HepG2 (cell line): ENCODE data around the gene RABGAP1L.

Experiments
- ARID2 ChIP-seq: sonication (generic); formaldehyde crosslinking; IDR thresholded peaks from 2 replicates; pipeline ENCODE4 v1.8.1; 2022; ENCODE audit warnings: mild to moderate bottlenecking, missing genetic modification reagents, borderline replicate concordance
- BRF2 ChIP-seq: sonication (generic); formaldehyde crosslinking; IDR thresholded peaks from 2 replicates; pipeline ENCODE4 v1.8.1; 2022; ENCODE audit warnings: mild to moderate bottlenecking, missing genetic modification reagents
- FOXO1 ChIP-seq: sonication (generic); formaldehyde crosslinking; IDR thresholded peaks from 2 replicates; pipeline ENCODE4 v1.4.0; 2020; ENCODE audit warnings: missing genetic modification reagents
- MAFK ChIP-seq, 2 experiments: IDR thresholded peaks in 1 of 2; conservative IDR thresholded peaks in 1 of 2; 2 replicates each; pipeline ENCODE4 v1.6.1; 2011; ENCODE audit warnings: improper control_type of control experiment in 2 of 2, low read length in 2 of 2
- SIN3A ChIP-seq: IDR thresholded peaks from 2 replicates; pipeline ENCODE4 v1.6.1; 2011; ENCODE audit warnings: low read depth, mild to moderate bottlenecking, control low read depth, low read length, borderline replicate concordance
- SMAD1 ChIP-seq: sonication (generic); formaldehyde crosslinking; IDR thresholded peaks from 2 replicates; pipeline ENCODE4 v1.4.0; 2020; ENCODE audit warnings: missing genetic modification reagents, low read depth, mild to moderate bottlenecking, borderline replicate concordance
- YEATS2 ChIP-seq: sonication (generic); formaldehyde crosslinking; IDR thresholded peaks from 2 replicates; pipeline ENCODE4 v1.4.0; 2020; ENCODE audit warnings: missing genetic modification reagents, borderline replicate concordance
- ZNF629 ChIP-seq: sonication (generic); formaldehyde crosslinking; conservative IDR thresholded peaks from 2 replicates; pipeline ENCODE4 v1.5.0; 2020; ENCODE audit warnings: missing genetic modification reagents
- ZNF747 ChIP-seq: sonication (generic); formaldehyde crosslinking; IDR thresholded peaks from 2 replicates; pipeline ENCODE4 v1.8.1; 2023; ENCODE audit warnings: missing genetic modification reagents, mild to moderate bottlenecking, borderline replicate concordance
- TF ChIP-seq, protein P1 (sequence below): sonication (generic); formaldehyde crosslinking; IDR thresholded peaks from 2 replicates; pipeline ENCODE4 v1.5.0; 2020; ENCODE audit warnings: mild to moderate bottlenecking, missing genetic modification reagents, moderate library complexity
- TF ChIP-seq, protein P2 (sequence below): sonication (generic); formaldehyde crosslinking; IDR thresholded peaks from 2 replicates; pipeline ENCODE4 v1.4.0; 2020; ENCODE audit warnings: missing genetic modification reagents
- TF ChIP-seq, protein P3 (sequence below): sonication (generic); formaldehyde crosslinking; IDR thresholded peaks from 2 replicates; pipeline ENCODE4 v1.4.0; 2020; ENCODE audit warnings: missing genetic modification reagents

- TF ChIP-seq ZNF747 (no peak), ZNF629 (CRISPR knock-in tag) (no peak), SIN3A (no peak), MAFK (conservative IDR thresholded peaks at IDR 0.05 in 1 of 2, IDR thresholded peaks at IDR 0.05 in 1 of 2; ENCODE audit: low read length in 2 of 2) (no peak), BRF2 (no peak), YEATS2 (CRISPR knock-in tag) (no peak), FOXO1 (no peak), ARID2 (CRISPR knock-in tag) (no peak), SMAD1 (CRISPR knock-in tag) (no peak)
- TF ChIP-seq, protein P1, sequence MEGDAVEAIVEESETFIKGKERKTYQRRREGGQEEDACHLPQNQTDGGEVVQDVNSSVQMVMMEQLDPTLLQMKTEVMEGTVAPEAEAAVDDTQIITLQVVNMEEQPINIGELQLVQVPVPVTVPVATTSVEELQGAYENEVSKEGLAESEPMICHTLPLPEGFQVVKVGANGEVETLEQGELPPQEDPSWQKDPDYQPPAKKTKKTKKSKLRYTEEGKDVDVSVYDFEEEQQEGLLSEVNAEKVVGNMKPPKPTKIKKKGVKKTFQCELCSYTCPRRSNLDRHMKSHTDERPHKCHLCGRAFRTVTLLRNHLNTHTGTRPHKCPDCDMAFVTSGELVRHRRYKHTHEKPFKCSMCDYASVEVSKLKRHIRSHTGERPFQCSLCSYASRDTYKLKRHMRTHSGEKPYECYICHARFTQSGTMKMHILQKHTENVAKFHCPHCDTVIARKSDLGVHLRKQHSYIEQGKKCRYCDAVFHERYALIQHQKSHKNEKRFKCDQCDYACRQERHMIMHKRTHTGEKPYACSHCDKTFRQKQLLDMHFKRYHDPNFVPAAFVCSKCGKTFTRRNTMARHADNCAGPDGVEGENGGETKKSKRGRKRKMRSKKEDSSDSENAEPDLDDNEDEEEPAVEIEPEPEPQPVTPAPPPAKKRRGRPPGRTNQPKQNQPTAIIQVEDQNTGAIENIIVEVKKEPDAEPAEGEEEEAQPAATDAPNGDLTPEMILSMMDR (CRISPR knock-in tag), result no peak
- TF ChIP-seq, protein P2, sequence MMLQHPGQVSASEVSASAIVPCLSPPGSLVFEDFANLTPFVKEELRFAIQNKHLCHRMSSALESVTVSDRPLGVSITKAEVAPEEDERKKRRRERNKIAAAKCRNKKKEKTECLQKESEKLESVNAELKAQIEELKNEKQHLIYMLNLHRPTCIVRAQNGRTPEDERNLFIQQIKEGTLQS, result no peak
- TF ChIP-seq, protein P3, sequence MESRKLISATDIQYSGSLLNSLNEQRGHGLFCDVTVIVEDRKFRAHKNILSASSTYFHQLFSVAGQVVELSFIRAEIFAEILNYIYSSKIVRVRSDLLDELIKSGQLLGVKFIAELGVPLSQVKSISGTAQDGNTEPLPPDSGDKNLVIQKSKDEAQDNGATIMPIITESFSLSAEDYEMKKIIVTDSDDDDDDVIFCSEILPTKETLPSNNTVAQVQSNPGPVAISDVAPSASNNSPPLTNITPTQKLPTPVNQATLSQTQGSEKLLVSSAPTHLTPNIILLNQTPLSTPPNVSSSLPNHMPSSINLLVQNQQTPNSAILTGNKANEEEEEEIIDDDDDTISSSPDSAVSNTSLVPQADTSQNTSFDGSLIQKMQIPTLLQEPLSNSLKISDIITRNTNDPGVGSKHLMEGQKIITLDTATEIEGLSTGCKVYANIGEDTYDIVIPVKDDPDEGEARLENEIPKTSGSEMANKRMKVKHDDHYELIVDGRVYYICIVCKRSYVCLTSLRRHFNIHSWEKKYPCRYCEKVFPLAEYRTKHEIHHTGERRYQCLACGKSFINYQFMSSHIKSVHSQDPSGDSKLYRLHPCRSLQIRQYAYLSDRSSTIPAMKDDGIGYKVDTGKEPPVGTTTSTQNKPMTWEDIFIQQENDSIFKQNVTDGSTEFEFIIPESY (CRISPR knock-in tag), result no peak
These were observed 781.4 kb downstream of the RABGAP1L start for GRCh38 chr1:174940646-174941175.
